NCI-H2029 (cell line): ENCODE measurements around the gene KL.

Source experiments
- DNase-seq: peaks from one replicate; lab custom pipeline; 2025; lab: John Stamatoyannopoulos, UW

KL gene

DNA sequence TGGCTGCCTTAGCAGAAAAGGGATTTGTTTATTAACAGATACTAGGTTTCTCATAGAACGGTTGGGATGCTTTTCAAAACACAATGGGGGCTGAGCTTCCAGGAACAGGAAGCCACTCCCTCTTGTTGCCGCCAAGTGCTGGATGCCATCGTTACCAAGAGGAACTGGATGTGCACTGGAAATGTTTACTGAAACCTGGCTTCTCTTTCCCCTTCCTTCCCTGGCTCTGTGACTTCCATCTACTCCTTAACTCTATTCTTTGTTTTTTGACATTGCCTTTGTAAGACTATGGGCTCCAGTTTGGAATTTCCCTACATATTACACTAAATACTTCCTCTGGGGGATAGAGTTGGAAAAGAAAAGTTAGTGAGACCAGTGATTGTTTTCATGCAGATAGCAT is 11.7 kb upstream of the KL start:
- DNase-seq: no peak

DNA sequence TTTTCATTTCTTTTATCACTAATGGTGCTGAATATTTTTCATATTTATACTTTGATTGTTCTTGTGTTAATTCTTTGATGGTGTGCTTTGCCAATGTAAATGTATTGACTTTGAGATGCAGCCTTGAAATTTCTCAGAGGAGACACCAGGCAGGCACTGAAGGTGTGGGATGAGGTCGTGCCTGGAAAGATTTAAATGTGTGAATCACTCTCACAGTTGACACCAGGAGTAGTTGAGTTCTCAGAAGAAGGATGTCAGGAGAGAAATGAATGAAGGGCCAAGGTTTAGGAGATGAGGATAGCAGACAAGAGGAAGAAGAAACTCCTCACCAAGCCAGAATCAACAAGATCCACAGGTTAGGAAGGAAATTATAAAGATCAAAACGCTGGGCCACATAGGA is 10.1 kb upstream of the KL start:
- no peak for DNase-seq

DNA sequence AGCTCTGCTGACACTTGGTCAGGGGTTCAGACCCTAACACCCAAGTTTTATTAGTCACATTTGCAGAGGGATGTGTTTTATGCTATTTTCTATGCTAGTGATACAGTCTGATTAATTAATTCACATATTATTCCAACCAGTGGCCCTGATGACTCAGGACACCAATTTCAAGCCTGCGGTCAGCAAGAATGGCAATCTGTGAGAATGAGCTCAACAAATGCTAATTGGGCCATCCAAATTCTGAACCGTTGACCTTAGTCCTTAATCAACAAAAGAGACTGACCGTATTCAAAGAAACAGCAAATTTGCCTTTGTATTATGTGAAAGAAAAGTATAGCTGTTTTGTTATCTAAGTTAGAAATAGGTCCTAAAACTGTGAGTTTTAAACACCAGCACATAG is 9.6 kb upstream of the KL start:
- DNase-seq: no peak

DNA sequence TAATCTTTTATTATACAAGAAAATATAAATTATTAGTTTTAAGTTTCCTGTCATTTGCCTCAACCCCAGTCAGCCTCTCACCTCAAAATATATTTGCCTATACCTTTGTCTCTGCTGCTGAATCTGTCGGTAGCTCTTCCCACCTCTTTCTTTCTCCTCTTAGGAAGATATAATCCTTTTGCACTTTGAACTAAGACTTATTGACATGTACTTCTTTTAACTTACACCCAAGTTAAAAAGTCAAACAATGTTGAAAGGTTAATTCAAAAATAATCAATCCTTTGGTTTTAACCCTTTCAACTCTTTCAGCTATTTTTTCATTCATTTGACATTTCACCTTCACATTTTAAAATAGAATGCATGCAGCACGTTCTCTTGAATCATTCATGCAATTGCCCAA is 9.0 kb upstream of the KL start:
- no peak for DNase-seq

DNA sequence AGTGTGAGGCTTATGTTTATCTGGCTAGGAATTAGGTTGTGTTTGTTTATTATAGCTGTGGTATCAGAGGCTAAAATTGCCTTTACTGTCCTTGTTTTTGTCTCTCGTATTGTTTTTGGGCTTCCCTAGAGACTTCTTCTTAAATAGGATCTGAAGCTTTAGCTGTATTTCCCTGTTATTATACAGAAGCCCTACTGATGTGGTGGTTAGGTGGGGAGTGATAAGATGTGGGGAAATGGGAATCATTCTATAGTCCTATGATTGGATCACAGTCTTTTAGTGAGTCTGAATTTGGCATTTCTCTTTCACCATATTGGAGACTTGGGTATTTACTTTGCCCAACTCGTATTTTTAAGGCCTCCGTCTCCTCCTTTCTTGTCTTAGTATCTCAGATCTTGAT is 8.3 kb upstream of the KL start:
- no peak for DNase-seq

DNA sequence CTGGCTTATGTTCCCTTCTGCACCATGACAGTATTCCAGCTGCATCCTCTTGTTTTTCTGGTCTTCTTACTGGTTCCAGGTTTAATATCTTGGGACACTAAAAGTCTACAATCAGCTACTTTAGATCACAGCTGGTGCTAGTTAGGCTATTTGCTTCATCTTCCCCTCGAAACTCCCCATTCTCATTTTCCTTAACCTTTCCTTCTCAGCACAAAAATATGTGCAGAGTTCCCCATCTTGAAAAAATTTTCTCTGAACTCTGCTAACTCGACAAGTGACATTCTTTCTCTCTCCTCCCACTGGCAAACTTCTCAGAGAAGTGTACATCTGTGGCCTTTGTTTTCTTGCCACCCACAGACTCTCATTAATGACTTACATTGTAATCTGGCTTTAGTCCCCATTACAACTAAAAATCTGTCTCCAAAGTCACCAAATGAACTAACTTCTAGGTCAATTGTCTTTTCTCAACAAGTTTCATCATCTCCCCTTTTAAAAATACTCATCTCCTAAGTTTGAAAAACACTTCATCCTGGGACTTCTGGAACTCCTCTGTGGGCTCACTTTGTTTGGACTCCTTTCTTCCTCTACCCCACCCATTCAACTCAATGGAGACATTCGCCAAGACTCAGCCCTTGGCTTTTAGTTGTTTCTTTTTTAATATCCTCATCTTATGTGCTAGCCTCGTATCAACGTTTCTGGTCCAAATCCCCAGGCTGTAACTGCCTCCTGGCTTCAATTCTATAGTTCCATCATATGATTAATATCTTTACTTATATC is 7.1 kb upstream of the KL start:
- DNase-seq: no peak

DNA sequence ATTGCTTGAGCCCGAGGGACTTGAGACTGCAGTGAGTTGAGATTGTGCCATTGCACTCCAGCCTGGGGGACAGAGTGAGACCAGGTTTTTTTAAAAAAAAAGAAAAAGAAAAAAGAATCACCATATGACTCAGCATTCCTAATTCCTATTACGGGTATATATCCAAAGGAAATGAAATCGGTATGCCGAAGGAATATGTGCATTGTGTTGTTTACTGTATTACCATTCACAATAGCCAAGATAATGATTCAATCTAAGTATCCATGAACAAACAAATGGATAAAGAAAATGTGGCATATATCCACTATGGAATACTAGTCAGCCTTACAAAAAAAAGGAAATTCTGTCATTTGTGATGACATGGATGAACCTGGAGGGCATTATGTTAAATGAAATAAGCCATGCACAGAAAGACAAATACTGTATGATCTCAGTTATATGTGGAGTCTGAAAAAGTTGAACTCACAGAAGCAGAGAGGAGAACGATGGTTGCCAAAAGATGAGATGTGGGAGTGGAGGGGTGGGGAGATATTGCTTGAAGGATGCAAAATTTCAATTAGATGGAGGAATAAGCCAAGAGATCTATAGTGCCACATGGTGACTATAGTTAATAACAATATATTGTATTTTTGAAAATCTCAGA is 4.3 kb upstream of the KL start:
- DNase-seq: no peak

DNA sequence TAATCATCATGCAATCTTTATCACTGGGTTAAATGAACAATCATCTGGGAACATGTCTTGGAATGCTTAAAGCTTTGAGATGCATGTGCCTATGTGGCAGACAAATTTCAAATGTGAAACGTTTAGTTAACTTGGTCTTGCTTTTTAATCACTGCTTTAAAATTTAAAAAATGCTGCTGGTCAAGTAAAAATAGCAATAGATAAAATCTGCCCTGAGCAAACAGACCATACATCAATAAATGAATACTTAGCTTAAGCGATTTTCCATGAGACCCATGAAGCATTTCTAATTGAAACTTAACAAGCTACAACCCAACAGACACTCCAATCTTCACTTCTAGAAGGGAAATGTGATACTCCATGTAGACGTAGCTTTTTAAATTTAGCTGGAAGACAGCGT is 1.9 kb upstream of the KL start:
- DNase-seq: no peak

DNA sequence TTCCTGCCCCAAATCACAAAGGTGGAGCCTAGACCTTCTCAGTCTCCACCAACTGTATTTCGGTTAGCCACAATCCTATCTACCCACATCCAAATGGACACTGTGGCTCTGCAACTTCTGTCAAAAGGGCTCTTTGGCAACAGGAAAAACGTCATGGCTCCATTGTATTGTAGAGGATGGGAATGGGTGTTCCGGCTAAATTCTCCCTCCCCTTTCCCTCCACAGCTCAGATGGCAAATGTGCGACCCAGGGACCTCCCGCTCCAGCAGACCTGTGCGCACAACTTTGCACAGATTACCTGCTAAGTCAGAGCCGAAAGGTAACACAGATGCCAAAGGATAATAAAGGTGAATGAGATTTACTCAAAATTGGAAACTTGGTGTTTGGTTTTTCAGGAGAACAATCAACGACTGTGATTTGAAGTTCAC is 968 bp upstream of the KL start:
- DNase-seq: no peak

DNA sequence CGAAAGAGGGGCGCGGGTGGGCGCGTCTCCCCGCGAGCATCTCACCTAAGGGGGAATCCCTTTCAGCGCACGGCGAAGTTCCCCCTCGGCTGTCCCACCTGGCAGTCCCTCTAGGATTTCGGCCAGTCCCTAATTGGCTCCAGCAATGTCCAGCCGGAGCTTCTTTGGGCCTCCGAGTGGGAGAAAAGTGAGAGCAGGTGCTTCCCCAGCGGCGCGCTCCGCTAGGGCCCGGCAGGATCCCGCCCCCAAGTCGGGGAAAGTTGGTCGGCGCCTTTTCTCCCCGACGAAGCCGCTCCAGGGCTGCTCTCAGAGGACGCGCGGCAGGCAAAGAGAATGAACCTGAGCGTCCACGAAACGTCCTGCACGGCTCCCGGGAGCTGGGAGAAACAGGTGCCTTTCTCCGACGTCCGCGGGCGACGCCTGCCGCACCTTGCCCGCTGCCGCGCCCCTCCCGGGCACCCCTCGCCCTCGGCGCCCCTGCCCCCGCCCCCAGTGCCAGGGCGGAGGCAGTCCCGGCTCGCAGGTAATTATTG is 366 bp upstream of the KL start:
- DNase-seq: no peak

DNA sequence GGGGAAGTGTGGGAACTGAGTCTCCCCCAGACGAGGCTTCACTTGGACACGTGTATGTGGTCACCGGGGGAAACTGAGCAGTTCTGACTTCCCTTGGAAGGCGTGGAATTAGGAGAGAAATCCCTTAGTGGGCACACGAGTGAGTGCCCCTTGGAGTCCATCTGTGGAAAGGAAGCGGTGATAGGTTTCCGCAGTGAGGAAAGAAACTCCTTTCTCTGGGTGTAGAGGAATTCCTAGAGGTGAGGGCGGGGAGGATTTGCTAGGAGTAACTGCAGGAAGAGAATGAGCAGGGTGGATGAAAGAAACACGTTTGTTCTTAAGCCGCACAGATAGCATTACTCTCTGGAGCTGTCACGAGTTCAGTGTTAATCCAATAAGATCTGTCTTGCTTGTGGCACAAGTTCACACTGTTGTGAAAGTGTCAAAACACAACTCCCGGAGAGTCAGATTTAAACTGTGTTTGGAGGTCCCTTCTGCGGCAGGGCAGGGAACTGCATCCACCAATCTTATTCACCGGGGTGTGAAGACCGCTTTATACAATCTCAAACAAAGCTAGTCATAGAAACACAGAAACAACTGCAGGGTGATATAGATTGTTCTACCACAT is 1.2 kb downstream of the KL start:
- no peak for DNase-seq

DNA sequence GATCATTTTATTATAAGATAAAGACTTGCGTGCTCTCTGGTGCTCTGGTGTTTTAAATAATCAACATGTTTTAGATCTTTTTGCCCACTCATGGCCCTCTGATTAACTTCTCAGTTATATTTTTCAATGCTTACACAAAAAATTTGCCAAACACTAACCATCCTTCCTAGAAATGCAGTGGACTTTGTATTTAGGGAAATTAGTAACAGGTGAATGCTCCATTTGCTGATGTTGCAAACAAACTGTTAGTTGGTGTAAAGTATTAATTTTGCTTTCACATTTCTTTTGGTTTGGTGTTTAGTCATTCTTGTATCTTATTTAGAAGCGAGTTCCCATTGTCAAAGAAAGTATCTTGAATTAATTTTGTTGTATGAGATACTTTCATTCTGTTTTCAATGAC is 2.7 kb downstream of the KL start:
- no peak for DNase-seq

DNA sequence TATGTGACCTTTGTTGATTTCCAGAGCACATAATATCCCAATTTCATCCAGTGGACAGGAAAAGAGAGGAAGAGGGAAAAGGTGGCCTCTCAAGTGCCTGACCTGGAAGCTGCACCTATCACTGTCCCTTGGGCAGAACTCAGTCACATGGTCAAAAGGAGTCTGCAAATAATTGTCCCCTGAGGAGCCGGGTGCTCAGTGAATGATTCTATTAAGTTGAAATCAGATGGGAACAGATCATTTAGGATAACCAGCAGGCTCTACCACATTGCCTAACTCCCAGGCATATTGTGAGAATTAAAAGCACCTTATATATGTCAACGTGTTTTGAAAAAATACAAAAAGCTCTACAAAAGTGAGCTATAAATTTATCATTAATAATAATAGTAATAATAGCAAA is 6.8 kb downstream of the KL start:
- DNase-seq: no peak

DNA sequence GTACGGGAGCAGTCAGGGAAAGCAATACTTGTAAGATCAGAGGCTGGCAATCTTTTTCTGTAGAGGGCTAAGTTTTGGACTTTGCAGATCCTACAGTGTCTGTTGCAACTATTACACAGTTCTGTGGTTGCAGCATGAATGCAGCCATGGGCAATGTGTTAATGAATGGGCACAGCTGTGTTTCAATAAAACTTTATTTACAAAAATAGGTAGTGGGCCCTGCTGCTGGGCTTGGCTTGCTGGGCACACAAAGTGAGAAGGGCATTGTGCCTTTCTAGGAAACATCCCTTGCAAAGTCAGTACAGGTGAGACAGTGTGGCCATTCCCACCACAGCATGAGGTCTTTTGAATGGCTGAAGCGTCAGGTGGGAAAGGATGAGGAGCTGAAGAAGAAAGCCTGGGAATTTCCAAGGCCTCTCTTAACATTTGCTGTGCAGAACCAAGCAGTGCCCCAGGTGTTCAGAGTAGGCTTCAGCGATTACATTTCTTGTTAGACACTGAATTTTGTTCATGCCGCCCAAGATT is 9.1 kb downstream of the KL start:
- DNase-seq: no peak

DNA sequence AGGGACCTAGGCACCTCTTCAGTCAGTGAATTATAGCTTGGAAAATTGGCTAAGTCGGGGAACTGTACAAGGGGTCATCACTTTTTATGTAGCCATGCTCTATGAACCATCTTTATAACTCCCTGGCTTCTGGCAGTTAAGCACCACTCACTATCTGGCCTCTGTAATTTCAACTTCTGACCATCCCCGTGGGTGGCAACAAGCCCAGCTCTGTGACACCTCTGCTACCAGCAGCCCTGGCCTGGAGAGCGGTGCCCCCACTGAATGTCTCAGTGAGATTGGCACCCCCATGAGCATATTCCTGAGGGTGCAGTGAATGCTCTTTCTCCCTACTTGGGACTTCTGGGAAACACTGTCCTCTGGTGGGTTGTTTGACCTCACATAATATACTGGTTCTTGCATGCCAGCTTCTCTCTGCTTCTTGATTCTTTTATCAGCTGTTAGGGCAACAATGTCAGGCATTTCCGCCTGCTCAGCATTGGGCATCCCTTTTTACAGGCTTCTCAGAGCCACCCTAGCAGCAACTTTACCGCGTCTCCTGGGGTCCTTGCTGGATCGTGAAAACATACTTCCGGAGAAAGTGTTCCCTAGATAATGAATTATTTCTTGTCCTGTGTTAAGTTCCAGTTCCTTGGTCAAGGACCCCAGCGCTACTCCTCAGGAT is 10.4 kb downstream of the KL start:
- no peak for DNase-seq

DNA sequence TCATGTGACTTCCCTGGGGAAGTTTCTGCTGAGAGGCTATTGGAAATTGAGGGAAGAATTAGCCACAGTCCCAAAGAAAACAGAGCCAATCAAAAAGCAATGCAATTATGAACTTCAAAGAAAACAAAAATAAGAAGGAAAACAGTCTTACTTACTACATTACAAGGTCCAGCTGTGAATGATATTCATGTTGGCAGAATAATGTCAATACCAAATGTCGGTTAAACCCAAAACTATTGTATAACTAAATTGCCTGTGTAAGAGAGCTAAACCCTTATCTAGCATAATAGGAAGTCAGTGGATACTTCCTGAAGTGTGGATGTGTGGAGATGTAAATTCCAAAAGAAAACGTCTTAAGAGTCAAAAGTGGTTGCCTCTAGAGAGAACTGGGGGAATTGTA is 12.4 kb downstream of the KL start:
- no peak for DNase-seq

DNA sequence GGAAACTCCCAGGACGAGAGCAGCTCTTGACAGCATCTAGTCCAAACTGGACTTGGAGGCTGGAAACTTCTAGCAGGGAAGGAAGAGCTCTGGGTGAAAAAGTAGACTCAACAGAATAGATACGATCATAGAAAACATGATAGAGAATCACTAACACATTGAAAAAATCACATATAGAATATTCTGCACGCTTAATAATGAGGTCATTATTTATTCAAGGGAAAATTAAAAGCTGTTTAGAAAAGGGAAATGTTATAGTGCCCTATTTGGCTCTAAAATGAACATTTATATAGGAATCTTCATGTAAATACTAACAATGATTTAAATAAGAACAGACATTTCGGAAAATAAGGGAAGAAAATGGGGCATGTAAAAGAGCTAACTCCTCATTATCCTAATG is 15.1 kb downstream of the KL start:
- no peak for DNase-seq

DNA sequence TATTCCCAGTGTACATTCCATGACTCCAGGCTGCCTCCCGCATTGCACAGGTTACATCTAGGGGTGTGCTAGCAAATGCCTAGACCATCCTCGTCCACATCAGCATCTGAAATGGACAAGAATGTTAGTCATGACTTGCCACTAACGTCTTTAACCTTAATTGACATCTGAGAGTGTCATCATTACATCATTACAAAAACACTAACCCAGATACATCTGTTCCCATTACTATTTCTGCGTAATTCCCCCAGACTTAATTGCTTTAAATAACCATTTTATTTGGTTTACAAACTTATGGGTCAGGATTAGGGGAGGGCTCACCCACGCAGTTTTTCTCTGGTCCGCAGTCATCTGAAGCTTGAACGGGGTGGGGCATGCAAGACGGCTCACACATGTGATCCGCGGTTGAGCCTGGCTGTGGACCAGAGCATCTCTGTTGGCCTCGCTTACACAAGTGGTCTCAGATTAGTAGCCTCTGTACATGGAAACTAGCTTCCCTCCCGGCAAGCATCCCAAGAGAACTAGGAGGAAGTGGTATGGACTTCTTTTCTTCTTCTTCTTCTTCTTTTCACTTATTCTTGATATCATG is 15.9 kb downstream of the KL start:
- DNase-seq: no peak

DNA sequence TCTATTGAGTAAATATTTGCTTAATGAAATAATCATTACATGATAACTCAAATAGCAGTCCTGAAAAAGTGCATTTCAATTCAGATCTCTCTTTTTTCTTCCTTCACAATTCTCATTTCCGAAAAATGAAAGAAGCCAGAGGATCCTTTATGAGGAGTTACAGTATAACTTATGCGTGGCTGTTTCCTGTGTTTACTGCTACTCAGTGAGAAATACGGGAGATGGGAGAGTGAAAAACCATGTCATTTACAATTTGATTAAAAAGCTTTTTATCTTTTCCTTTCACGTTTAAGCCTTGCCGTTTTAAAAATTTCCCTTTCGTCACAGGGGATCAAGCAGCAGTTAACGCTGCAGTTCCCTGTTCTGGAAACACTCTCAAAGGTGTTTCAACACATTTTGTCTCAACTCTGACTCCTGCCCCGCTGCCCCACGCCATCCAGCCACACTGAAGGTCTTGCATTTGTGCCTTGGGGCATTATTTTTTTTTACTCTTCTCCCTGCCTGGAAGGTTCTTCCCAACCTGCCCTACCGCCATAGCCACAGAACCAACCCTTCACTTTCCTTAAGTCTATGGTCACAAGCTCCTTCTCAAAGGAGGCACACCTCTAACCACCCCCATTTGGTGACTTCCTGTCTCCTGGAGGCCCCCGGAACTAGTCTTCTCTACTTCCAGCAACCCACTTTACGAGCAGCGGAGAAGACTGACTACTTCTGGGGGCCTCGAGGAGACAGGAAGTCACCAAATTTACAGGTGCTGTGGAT is 17.0 kb downstream of the KL start:
- DNase-seq: no peak

DNA sequence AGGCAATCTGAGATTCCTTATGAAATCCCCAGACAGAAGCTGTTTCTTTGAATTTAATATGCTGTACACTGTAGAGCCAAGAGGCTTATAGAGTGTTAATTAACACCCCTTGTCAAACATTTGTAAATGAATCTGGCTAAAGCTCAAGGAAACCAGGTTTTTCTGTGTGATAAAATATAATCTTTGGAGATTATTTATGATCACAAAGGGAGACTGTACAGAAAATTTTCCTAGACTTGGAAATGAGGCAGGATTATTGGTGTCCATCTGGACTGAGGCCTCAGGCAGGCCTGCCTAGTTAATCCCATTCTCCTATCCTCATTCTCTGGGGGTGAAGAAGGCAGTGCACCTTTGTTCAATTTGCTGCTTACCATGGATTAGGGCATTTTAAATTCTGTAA is 17.8 kb downstream of the KL start:
- DNase-seq: no peak

DNA sequence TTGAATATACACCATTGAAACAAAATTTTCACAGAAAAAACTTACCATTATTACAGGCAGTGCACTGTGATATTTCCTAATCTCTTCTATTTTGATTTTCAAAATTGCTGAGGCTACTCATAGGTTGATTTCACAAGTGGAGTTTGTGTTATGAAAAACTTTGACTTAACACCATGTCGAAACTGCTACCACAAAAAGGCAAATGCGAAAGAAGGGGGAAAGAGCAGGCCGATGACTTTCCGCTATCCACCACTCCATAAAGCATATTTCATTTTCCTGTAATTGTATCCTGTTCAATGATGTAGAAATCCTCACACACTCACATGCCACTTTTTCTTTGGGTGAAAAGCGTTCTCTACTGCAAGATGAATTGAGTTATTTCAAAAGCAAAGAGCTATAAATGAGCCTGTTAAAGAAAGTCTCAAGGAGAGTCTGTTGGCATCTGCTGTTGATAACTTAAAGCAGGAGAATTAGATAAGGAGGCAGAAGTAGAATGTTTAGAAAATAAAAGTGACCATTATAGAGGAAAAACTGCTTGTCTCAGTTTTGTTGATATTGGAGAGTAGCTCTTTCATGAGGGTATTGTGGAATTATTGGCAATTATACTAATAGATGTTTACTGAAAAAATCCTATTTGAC is 18.8 kb downstream of the KL start:
- DNase-seq: no peak
